NB4 (cell line): ENCODE results near the gene B3GNT9.

Experiments
- POLR2A ChIP-seq: IDR thresholded peaks from 2 replicates; pipeline ENCODE4 v1.6.1; 2011; ENCODE audit warnings: mild to moderate bottlenecking; ENCODE audit not compliant: insufficient read length; ENCODE audit errors: extremely low read depth
- TF ChIP-seq, protein P1 (sequence below): IDR thresholded peaks from one replicate; pipeline ENCODE4 v1.5.1; 2012; ENCODE audit warnings: low read depth, low read length
- TF ChIP-seq, protein P2 (sequence below): IDR thresholded peaks from 2 replicates; pipeline ENCODE4 v1.6.1; 2011; ENCODE audit warnings: low read depth, low read length

DNA sequence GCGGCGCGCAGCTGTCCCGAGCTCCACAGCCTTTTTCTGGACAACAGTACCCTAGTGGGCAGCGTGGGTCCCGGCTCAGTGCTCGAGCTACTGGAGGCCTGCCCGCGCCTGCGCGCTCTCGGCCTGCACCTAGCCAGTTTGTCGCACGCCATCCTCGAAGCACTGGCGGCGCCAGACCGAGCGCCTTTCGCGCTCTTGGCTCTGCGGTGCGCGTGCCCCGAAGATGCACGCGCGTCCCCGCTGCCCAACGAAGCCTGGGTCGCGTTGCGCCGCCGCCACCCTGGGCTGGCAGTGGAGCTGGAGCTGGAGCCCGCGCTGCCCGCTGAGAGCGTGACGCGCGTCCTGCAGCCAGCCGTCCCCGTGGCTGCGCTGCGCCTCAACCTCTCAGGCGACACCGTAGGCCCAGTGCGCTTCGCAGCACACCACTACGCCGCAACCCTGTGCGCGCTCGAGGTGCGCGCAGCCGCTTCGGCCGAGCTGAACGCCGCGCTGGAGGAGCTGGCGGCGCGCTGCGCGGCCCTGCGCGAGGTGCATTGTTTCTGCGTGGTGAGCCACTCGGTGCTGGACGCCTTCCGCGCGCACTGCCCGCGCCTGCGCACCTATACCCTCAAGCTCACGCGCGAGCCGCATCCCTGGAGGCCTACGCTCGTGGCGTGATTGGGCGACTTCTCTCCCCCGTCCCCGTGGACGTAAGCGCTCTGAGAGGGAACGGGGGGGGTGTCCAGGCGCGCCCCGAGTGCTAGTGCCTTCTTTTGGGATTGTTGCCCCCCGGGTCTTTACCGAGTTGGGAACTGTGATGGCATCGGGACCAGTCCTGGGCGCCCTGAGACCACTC, 12.6 kb upstream of the B3GNT9 start:
- TF ChIP-seq, protein P1, sequence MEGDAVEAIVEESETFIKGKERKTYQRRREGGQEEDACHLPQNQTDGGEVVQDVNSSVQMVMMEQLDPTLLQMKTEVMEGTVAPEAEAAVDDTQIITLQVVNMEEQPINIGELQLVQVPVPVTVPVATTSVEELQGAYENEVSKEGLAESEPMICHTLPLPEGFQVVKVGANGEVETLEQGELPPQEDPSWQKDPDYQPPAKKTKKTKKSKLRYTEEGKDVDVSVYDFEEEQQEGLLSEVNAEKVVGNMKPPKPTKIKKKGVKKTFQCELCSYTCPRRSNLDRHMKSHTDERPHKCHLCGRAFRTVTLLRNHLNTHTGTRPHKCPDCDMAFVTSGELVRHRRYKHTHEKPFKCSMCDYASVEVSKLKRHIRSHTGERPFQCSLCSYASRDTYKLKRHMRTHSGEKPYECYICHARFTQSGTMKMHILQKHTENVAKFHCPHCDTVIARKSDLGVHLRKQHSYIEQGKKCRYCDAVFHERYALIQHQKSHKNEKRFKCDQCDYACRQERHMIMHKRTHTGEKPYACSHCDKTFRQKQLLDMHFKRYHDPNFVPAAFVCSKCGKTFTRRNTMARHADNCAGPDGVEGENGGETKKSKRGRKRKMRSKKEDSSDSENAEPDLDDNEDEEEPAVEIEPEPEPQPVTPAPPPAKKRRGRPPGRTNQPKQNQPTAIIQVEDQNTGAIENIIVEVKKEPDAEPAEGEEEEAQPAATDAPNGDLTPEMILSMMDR: no peak
- no peak for TF ChIP-seq POLR2A
- TF ChIP-seq, protein P2, sequence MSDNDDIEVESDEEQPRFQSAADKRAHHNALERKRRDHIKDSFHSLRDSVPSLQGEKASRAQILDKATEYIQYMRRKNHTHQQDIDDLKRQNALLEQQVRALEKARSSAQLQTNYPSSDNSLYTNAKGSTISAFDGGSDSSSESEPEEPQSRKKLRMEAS: no peak
